NCI-H146 (cell line): ENCODE data around the gene THEM4.
"Not testable (repeated sequence)": the region's sequence is repeated elsewhere in the genome, so short reads cannot be mapped to it uniquely, and the experiment has no call there.

Source experiments
- DNase-seq: peaks from one replicate; lab custom pipeline; 2025; lab: John Stamatoyannopoulos, UW

THEM4 gene

DNA sequence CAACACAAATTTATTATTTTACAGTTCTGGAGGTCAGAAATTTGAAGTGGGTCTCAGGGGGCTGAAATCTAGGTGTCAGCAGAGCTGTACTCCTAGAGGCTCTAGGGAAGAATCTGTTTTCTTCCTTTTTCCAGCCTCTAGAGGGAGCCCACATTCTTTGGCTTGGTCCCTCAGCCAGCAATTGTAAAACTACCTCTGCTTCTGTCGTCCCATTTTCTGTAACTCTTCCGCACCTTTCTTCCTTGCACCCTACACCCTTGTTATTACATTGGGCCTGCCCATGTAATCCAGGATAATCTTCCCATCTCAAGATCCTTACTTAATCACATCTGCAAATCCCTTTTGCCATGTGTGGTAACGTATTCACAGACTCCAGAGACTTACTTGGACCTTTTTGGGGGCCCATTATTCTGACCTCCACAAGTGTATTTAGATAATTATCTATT lies 24.8 kb upstream of the THEM4 start:
- peak; percentile 10 for DNase-seq

DNA sequence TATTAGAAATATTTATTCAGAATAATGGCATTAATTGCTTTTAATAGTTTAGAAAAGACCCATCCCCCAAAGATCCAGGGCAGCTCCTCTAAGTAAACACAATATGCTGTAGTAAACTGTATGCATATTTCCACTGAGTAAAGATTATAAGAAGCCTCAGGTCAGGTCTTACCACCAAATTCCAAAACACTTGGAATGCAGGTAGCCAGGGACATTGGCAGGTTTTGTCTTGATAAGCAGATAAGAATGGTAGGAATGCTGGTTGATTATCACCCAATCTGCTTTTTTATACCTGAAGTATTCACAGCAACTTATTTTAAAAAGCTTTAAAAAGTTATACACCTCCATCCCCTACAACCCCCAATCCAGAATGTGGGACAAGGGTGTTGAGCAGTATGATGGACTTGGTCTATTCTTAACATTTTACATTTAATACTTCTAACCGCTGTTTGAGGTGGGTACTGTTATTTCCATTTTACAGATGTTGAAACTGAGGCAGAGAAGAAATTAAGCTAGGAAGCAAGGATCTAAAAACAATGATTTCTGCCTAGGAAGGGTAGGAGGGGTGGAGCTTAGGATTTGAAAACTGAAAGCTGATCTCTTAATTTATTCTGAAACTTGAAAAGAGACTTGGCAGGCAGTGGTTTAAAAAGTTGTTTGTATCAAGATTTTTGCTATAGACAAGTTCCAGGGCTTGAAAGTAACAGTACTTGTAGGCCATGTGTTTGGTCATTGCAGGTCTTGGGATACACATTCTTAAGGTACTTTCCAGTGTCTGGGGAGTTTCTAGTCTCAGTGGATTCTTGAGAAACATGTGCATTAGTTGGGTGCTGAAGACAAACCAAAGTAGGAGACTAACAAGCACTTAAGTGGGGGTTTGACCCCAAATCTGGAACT lies 15.6 kb upstream of the THEM4 start:
- DNase-seq, result no peak

GRCh38 chr1:151923422-151923821 lies 14.1 kb upstream of the THEM4 start:
- DNase-seq, result no peak

GRCh38 chr1:151920149-151920548 lies 10.8 kb upstream of the THEM4 start:
- no peak for DNase-seq

DNA sequence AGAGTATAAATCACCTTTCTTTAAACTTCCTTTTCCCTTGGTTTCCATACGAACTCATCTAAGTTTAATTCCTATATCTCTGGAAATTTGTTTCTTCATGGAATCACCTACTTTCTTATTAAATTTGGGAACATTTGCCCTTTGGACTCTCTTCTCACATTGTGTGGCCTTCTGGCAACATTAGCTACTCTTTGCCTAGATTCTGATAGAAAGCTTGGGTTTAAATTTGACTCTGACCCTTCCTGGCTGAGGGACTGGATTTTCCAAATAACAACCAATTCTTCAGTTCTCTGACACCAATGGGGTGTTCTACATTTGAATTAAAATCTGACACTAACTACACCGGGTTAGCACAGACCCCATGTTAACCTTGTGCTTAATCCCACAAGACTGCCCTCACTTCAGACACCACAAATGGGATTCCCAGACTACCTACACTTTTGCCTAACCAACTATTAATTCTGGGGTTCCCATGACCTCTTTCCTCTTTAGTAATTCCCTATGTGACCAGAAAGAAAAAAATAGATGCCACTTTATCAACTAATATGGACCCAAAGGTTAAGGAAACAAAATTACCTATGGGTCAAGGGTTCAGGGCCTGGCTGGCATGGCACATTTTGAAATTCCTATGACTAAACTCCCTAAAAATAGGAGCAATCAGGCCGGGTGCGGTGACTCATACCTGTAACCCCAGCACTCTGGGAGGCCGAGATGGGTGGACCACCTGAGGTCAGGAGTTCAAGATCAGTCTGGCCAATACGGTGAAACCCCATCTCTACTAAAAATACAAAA lies 9.7 kb upstream of the THEM4 start:
- no peak for DNase-seq

DNA sequence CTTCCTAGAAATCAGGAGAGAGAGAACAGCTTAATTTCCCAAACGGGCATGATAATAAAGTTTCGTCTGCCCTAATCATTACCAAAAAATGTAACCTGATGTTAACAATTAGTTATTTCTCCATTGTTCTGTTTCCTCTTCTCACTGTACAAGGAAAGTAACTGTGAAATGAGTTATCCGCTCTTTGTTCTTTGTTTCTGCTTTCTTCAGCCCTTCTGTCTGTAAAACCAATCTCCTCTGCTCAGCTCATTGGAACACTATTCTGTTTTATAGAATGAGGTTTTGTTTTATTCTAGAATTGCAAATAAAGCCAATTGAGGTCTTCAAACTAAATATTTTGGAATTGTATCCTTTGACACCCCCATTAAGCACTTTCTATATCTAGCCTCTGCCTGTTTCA lies 8.8 kb upstream of the THEM4 start:
- DNase-seq, result no peak

DNA sequence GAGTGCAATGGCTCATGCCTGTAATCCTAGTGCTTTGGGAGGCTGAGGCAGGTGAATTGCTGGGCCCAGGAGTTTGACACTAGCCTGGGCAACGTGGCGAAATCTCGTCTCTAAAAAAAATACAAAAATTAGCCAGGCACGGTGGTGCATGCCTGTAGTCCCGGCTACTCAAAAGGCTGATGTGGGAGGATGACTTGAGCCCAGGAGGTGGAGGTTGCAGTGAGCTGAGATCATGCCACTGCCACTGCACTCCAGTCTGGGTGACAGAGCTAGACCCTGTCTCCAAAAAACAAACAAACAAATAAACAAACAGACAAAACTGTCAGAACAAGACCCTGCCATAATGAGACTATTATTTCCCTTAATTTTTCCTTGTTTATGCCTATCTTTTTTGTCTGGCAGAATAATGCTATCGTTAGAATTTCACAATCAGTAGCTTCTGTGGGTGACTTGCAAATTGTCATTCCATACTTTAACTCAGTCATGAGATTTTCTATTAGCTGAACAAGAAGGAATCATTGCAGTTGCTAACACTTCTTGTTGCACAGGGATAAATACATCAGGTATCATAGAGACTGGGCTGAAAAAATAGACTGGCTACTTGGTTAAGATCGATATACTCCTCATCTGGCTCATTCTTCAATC lies 7.5 kb upstream of the THEM4 start:
- DNase-seq, result no peak

GRCh38 chr1:151915061-151915686 lies 5.9 kb upstream of the THEM4 start:
- DNase-seq, result no peak

DNA sequence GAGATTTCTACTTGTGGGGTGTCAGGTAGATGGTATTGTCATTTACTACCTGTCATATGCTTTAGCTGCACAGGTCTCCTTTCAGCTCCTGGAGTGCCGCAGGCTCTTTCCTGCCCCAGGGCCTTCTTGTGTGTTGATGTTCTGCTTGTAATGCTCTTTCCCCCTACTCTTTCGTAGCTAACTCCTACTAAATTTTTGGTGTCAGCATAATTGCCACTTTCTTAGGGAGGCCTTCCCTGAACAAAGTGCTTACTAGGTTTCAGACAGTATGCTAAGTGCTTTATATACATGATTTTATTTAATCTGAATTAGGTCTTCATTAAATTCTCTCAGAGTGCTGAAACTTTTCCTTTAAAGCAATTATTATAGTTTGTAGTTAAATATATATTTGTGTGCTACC lies 4.8 kb upstream of the THEM4 start:
- DNase-seq, result no peak

DNA sequence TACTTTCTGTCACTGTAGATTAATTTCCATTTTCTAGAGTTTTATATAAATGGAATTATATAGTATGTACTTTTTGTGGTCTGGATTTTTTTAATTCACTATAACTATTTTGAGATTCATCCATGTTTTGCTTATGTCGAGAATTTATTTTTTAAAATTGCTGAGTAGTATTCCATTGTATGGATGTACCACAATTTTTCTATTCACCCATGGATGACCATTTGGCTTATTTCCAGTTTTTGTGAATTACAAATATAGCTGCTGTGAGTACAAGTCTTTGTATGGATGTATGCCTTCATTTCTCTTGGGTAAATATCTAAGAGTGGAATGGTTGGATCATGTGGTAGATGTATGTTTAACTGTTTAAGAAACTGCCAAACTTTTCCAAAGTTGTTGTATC lies 3.7 kb upstream of the THEM4 start:
- no peak for DNase-seq

DNA sequence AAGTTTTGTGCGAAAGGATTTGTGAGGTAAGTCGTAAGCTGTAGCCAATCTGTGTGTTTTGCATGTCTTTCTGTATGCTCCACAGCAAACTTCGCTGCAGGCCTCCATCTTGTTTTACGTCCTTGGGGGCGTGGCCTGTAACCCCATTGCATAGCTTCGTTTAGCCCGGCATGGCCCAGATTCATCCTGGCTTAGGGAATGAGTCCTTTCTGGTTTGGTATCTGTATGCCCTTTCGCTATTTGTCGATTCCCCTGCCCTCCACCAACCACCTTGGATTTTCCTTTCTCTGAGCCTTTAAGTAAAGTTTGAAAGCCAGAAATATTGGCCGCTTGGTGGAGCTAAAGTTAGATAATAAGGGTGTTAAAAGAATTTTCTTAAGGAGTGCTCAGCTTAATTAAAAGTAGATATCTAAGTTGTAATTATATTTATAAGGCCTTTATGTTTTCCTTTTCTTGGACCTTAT lies 1.1 kb downstream of the THEM4 start:
- peak; percentile 5 for DNase-seq

GRCh38 chr1:151907363-151908139 lies 1.8 kb downstream of the THEM4 start:
- DNase-seq, result no peak

DNA sequence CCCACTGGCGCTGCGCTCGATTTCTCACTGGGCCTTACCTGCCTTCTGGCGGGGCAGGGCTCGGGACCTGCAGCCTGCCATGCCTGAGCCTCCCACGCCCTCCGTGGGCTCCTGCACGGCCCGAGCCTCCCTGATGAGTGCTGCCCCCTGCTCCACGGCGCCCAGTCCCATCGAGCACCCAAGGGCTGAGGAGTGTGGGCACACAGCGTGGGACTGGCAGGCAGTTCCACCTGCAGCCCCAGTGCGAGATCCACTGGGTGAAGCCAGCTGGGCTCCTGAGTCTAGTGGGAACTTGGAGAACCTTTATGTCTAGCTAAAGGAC lies 3.0 kb downstream of the THEM4 start:
- not testable (repeated sequence) for DNase-seq

DNA sequence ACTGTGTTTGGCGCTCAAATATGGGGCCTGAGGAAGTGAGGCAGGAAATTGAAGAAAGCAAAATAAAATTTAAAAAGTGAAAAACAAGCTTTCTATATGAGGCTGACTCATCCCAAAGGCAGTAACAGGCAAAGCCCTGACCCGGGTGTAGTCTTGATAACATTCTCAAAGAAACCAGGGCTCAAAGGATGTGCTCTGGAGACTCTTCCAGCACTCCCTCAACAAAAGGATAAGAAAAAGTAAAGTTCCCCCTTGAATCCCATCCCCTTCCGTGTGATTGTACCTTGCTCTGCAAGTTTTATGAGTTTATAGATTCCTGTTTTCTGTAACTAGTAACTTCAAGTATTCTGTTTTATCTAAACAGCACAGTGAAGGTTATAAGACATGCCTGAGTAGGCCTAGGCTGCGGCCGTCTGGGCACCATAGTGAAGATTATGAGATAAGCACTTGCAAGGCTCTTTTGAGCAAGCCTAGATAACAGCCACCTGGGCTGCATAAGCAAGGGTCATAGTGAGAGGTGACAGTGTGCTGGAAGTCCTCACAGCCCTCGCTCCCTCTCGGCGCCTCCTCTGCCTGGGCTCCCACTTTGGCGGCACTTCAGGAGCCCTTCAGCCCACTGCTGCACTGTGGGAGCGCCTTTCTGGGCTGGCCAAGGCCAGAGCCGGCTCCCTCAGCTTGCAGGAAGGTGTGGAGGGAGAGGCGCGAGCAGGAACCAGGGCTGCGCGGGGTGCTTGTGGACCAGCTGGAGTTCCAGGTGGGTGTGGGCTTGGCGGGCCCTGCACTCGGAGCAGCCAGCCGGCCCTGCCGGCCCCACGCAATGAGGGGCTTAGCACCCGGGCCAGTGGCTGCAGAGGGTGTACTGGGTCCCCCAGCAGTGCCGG lies 3.6 kb downstream of the THEM4 start:
- not testable (repeated sequence) for DNase-seq

DNA sequence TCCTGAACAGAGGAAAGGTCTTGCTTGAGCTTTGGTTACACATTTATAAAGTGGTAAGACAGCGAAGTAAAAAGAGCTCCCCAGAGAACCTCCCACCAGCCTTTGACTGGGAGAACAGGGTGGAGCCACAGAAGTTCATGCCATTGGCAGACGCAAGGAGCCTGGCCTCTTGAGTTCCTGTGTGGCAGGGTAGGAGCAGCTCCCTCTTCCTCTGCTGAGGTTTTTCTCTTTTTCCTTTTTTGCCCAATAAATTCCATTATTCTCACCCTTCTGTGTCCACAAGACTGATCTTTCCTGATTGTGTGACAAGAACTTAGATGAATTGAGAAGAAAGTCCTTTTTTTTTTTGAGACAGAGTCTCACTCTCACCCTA lies 4.3 kb downstream of the THEM4 start:
- DNase-seq, result no peak

GRCh38 chr1:151902858-151903257 lies 6.5 kb downstream of the THEM4 start:
- no peak for DNase-seq

DNA sequence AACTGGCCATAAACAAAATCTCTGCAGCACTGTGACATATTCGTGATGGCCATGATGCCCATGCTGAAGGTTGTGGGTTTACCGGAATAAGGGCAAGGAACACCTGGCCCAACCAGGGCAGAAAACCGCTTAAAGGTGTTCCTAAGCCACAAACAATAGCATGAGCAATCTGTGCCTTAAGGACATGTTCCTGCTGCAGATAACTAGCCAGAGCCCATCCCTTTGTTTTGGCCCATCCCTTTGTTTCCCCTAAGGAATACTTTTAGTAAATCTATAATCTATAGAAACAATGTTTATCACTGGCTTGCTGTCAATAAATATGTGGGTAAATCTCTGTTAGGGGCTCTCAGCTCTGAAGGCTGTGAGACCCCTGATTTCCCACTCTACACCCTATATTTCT lies 8.5 kb downstream of the THEM4 start:
- not testable (repeated sequence) for DNase-seq

DNA sequence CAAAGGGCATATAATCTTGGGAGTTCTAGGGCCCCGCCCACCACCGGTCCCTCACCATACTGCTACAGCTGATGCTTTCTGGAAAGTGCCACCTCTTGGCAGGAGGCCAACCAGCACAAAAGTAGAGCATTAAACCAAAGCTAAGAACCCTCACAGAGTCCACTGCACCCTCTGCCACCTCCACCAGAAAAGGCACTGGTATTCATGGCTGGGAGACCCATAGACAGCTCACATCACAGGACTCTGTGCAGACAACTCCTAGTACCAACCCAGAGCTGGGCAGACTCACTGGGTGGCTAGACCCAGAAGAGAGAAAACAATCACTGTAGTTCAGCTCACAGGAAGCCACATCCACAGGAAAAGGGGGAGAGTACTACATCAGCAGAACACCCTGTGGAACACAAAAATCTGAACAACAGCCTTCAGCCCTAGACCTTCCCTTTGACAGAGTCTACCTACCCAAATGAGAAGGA lies 10.8 kb downstream of the THEM4 start:
- DNase-seq, result no peak

- no peak for DNase-seq
These were observed 11.3 kb downstream of the THEM4 start for GRCh38 chr1:151897991-151898431.
